Measurements from ENCODE around the gene SSBP4.
A peak's percentile ranks its signal among the peaks of the same experiment; 100 is the strongest.

The SSBP4 gene

DNA sequence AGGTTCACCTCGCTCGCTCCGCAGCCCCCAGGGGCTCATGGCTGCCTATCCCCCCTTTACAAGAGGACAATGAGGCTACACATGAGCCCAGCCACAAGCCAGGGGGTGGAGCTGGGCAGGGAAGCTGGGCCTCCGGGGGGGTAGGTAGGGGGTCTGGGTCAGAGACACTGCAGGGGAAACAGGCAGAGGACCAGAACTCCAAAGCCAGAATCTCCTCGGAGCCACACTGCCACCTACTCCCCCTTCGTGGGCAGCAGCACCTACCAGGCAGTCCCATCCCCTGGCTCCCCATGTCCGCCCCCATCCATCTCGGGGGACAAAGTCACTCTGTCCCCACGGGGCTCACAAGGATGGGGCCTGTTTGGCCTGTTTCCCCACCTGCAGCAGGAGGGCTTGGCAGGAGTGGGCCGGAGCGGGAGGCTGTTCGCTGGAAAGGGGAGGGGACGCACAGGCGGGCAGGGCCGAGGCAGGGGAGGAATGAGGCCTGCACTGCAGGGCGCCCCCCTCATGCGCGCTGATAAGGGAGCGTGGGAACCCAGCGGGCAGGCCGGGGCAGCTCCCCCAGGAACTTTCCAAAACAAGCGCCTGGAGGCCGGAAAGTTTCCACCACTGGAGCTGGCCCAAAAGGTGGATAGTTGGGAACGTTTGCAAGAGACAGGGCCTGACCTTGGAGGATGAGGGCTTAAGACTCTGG lies 19.3 kb downstream of the SSBP4 start:
- DNase-seq = no peak
- peaks cover 8% of the 10 kb centered on the region for H3K36me3 Mint-ChIP-seq (ENCODE audit: low read depth)
- H3K4me3 Mint-ChIP-seq = no peak overlapping the region
- no peaks in the 10 kb centered on the region for H3K27me3 Mint-ChIP-seq
- ATAC-seq = no peak
- H3K9me3 Mint-ChIP-seq = peaks cover 5% of the 10 kb centered on the region
- peaks cover 22% of the 10 kb centered on the region for H3K4me1 Mint-ChIP-seq
- H3K27ac Mint-ChIP-seq = no peak overlapping the region

DNA sequence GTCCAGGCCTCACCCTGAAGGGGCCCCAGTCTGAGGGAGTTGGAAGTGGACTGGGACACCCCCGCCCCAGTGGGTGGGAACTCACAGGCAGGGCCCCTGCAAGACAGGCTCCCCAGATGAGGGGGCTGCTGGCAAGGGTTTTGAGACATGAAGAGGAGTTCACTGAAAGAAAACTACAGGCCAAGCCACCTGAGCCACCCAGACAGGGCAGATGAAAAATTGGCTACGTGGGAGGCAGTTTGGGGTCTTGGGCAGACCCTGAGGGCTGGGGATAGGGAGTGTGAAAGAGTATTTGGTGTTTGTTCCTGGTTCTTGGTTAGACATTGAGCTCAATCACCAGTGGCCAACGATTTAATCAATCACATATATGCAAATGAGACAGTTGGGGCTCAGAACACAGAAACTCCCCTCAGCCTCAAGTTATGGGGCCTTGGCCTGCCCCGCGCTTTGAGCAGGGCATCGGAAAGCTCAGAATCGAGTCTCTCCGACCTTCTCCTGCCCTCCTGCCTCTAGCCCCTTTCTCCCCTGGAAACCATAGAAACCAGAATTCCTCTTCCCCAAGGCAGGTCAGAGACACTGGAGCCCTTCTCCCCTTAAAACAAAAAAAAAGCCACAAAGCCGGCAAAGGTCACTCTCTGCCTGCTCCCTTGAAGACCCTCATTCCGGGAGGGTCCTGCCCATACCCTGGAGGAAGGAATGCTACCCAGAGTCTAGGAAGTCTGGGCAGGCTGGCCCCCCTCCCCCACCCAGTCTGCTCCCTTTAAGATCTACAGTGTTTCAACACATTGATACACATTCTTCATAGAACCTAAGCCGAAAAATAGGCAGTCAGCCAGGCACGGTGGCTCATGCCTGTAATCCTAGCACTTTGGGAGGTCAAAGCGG lies 20.1 kb downstream of the SSBP4 start:
- H3K36me3 Mint-ChIP-seq (ENCODE audit: low read depth) = peaks cover 9% of the 10 kb centered on the region

DNA sequence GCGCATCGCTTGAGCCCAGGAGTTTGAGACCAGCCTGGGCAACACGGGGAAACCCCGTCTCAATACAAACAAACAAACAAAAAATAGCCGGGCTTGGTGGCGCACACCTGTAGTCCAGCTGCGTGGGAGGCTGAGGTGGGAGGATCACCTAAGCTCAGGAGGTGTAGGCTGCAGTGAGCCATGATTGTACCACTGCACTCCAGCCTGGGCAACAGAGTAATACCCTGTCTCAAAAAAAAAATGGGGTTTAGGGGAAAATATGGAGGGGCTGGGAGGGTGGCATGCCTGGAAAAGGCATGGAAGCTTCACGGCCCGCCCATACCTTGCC lies 20.7 kb downstream of the SSBP4 start:
- Mint-ChIP-seq H3K36me3 (ENCODE audit: low read depth) (peaks cover 9% of the 10 kb centered on the region), H3K27ac (no peak overlapping the region), H3K4me3 (no peak overlapping the region), H3K27me3 (no peaks in the 10 kb centered on the region), H3K4me1 (peaks cover 19% of the 10 kb centered on the region), H3K9me3 (peaks cover 5% of the 10 kb centered on the region)
- ATAC-seq (no peak), DNase-seq (no peak)

More for the DNA sequence above, 20.1 kb downstream of the SSBP4 start:
- DNase-seq (no peak), ATAC-seq (no peak)
- peaks cover 20% of the 10 kb centered on the region for H3K4me1 Mint-ChIP-seq
- H3K9me3 Mint-ChIP-seq = peaks cover 5% of the 10 kb centered on the region
- H3K4me3 Mint-ChIP-seq = no peak overlapping the region
- no peaks in the 10 kb centered on the region for H3K27me3 Mint-ChIP-seq
- H3K27ac Mint-ChIP-seq = no peak overlapping the region

DNA sequence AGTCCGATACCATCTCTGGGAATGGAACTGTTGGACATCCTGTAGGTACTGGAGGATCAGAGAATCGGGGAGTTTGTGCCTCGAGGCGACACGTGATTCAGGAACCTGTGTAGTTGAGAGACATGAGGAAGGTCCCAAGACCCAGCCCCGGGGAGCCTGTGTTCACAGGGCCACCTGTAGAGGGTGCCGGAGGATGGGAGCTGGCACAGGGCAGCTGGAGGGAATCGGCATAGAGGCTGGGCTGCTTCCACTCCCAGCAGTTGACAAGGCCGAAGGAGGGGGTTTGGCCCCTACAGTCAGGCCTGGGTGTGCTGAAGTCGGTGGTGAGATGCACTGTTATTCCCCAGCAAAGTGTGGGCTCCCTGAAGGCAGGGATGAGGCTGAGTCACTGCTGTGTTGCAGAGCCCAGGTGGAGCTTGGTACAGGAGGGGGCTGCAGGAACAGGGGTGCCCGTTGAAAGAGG lies 21.2 kb downstream of the SSBP4 start:
- Mint-ChIP-seq H3K36me3 (ENCODE audit: low read depth) (peaks cover 9% of the 10 kb centered on the region), H3K4me3 (no peak overlapping the region), H3K4me1 (peaks cover 19% of the 10 kb centered on the region), H3K9me3 (peaks cover 5% of the 10 kb centered on the region), H3K27ac (no peak overlapping the region), H3K27me3 (no peaks in the 10 kb centered on the region)
- peak; percentile 22 for ATAC-seq
- DNase-seq = no peak

- H3K27ac Mint-ChIP-seq = no peak overlapping the region
These were observed 22.0 kb downstream of the SSBP4 start for GRCh38 chr19:18440936-18441803.

DNA sequence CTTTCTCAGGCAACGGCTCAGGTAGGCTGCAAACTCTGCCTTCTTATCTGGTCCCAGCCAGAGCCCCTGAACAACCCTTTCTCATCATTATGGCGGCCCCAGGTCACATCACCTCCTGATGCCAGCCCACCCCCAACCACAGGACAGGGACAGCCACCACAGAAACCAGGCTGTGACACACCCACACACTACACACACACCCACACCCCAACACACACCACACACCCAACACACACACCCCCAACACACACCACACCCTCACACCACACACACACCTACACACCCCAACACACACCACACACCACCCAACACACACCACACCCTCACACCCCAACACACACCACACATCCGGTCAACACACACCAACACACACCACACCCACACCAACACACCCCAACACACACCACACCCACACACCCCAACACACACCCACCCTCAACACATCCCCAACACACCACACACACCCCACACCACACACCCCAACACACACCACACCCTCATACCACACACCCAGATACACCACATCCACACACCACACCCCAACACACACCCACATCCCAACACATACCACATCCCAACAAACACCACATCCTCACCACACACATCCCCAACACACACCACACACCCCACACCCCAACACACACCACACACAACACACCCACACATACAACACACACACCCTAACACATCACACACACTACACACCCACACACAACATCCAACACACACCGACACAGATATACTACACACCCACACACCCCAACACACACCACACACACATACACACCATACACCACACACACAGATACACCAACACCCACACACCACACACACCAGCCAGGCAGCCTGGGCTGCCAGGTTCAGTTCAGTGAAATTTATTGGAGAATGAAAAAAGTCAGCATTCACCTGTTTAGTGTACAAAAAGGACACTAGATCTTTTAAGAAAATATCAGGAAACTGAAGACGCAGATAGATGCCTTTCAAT lies 22.9 kb downstream of the SSBP4 start:
- DNase-seq (no peak), ATAC-seq (no peak)
- peaks cover 9% of the 10 kb centered on the region for H3K36me3 Mint-ChIP-seq (ENCODE audit: low read depth)
- peaks cover 10% of the 10 kb centered on the region for H3K4me1 Mint-ChIP-seq
- H3K9me3 Mint-ChIP-seq = peaks cover 5% of the 10 kb centered on the region
- peak overlapping the region; percentile 19 for H3K4me3 Mint-ChIP-seq
- H3K27me3 Mint-ChIP-seq = no peaks in the 10 kb centered on the region
- H3K27ac Mint-ChIP-seq = peak overlapping the region; percentile 68

More at GRCh38 chr19:18440936-18441803, 22.0 kb downstream of the SSBP4 start:
- Mint-ChIP-seq H3K4me3 (no peak overlapping the region), H3K27me3 (no peaks in the 10 kb centered on the region), H3K36me3 (ENCODE audit: low read depth) (peaks cover 9% of the 10 kb centered on the region), H3K9me3 (peaks cover 5% of the 10 kb centered on the region), H3K4me1 (peaks cover 16% of the 10 kb centered on the region)
- no peak for DNase-seq
- ATAC-seq = no peak

DNA sequence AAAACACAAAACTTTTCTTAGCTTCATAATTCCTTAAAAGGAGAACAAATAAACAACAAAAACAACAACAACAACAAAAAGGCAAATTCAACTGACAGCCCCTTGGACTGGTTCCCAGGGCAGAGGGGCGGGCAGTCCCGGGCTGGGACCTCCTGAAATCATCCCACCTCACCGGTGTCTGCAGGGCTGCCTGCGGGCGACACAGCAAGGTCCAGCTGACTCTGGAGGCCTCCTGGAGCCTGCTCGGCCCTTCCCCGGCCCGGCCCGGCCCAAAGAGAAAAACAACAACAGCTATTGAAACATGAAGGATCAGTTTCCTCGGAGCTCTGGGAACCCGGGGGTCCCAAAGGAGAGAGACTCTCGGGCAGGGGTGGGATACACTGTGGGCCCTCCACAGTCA lies 23.7 kb downstream of the SSBP4 start:
- peaks cover 9% of the 10 kb centered on the region for H3K36me3 Mint-ChIP-seq (ENCODE audit: low read depth)
- peaks cover 5% of the 10 kb centered on the region for H3K9me3 Mint-ChIP-seq
- H3K4me3 Mint-ChIP-seq = no peak overlapping the region
- no peaks in the 10 kb centered on the region for H3K27me3 Mint-ChIP-seq
- no peak overlapping the region for H3K27ac Mint-ChIP-seq
- ATAC-seq = no peak
- DNase-seq = no peak
- H3K4me1 Mint-ChIP-seq = peaks cover 8% of the 10 kb centered on the region

DNA sequence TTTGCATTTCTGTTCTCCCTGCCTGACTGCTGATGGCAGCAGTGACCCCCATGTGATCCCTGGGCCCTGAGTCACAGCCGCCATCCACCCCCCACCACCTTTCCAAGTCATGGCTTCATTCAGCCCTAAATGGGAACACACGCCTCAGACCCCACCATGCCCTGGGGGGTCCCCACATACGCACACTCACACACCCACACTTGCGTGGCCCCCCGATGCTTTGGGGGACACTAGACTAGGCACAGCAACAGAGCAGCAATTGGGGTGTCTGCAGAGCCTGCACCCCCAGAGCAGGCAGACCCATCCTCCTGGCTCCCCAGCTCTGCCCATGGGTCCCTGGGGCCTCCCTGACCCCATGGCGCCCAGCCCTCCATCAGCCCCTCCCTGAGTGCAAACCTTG lies 24.2 kb downstream of the SSBP4 start:
- peaks cover 8% of the 10 kb centered on the region for H3K4me1 Mint-ChIP-seq
- no peak overlapping the region for H3K4me3 Mint-ChIP-seq
- ATAC-seq (no peak), DNase-seq (no peak)
- no peak overlapping the region for H3K27ac Mint-ChIP-seq
- no peaks in the 10 kb centered on the region for H3K27me3 Mint-ChIP-seq
- H3K36me3 Mint-ChIP-seq (ENCODE audit: low read depth) = peaks cover 13% of the 10 kb centered on the region
- peaks cover 5% of the 10 kb centered on the region for H3K9me3 Mint-ChIP-seq

DNA sequence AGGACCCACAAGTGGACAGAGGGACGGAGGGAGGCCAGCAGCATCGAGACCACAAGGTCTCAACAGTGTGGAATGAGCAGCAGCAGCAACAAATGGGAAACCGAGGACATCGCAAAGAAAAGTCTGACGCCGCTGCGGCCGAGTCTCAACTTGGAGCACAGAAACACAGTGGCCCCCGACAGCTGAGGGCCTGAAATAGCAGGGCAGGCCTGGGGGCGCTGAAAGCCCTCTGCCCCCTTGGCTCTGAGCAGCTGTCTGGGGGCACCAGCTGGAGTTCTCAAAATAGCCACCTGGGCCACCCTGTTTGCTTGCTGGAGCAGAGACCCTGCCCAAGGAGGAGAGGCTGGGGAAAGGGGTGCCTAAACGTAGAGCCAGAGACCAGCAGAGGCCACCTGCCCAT lies 24.6 kb downstream of the SSBP4 start:
- Mint-ChIP-seq H3K36me3 (ENCODE audit: low read depth) (peaks cover 14% of the 10 kb centered on the region), H3K9me3 (peaks cover 5% of the 10 kb centered on the region), H3K4me1 (peaks cover 8% of the 10 kb centered on the region), H3K4me3 (no peak overlapping the region), H3K27ac (no peak overlapping the region), H3K27me3 (no peaks in the 10 kb centered on the region)
- DNase-seq (no peak), ATAC-seq (no peak)

DNA sequence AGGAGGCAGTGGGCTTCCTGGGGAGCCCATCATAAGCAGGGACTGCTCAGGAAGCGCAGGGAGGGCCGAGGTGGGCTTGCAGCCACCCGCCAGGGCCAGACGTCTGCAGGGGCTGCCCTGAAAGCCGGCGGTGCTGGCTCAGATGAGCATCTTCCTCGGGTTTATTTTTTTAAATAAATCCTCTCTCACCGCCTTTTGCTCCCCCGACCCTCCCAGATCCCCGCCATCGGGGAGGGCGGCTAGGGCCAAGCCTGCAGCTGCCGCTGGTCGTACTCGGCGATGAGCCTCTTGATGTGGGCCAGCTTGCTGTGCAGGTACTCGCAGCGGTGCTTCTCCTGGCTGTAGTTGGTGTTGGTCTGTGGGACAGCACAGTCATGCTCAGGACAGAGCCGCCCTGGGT lies 25.3 kb downstream of the SSBP4 start:
- DNase-seq (no peak), ATAC-seq (no peak)
- Mint-ChIP-seq H3K27ac (no peak overlapping the region), H3K27me3 (no peaks in the 10 kb centered on the region), H3K4me1 (peaks cover 8% of the 10 kb centered on the region), H3K36me3 (ENCODE audit: low read depth) (peaks cover 17% of the 10 kb centered on the region), H3K9me3 (peaks cover 5% of the 10 kb centered on the region), H3K4me3 (no peak overlapping the region)

DNA sequence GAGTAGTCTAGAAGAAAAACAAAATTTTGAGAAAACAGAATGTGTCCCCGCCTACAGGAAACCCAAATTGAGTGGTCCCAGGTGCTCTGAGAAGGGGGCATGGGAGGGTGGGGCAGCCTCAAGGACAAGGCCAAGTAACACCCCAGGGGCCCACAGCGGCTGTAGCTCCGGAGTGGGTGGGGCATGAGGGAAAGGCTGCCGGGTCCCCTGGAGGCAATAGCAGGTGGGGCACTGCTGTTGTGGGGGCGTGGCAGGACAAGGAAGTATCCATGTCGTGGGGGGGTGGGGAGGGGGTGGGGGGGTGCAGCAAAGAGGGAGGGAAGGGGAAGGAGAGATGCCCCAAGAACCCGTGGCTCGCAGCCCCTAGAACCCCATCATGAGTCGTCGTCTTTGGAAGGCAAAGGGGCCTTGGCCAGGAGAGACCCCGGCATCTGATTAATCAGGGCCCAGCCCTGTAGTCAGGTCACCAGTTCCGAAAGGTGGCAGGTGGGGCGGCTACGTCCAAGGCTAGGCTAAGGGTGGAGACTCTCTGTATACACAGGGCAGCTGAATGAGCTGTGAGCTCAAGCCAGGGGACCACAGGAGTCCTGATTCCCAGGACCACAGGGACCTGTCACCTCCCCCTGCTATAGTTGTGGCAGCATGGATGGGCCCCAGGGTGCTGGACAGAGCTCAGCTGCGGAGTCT lies 26.2 kb downstream of the SSBP4 start:
- Mint-ChIP-seq H3K9me3 (peaks cover 5% of the 10 kb centered on the region), H3K36me3 (ENCODE audit: low read depth) (peaks cover 17% of the 10 kb centered on the region), H3K27me3 (no peaks in the 10 kb centered on the region), H3K4me3 (no peak overlapping the region), H3K27ac (no peak overlapping the region), H3K4me1 (peaks cover 8% of the 10 kb centered on the region)
- DNase-seq (no peak), ATAC-seq (no peak)

DNA sequence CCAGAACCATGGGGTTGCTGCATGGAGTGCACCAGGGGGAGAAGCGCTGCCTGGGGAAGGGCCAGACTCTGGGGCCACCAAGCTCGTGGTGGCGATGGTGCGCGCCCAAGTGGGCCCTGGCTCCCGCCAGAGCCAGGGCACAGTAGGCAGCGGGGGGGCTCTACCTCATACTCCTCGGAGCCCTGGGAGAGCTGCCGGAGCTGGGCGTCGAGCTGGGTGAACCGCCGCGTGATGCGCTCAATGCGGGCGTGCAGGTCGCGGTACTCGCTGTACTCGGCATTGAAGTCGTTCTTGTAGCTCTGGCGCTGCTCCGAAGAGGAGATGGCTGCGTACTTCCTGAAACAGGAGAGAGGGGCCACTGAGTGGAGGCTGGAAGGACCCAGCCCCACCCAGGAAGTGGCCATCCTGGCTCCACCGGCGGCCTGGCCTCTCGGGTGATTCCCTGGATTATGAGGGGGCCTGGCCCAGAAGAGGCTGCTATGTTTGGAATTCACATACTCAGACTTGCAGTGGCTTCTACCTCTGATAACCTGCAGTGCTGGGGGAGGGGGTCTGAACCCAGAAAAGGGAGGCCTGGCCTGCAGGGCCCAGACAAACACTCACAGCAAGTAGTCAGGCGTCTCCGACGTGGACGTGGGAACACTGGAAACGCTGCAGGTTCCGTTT lies 27.1 kb downstream of the SSBP4 start:
- no peak for ATAC-seq
- peaks cover 5% of the 10 kb centered on the region for H3K9me3 Mint-ChIP-seq
- no peaks in the 10 kb centered on the region for H3K27me3 Mint-ChIP-seq
- H3K4me1 Mint-ChIP-seq = peaks cover 10% of the 10 kb centered on the region
- H3K27ac Mint-ChIP-seq = no peak overlapping the region
- H3K36me3 Mint-ChIP-seq (ENCODE audit: low read depth) = peaks cover 19% of the 10 kb centered on the region
- no peak overlapping the region for H3K4me3 Mint-ChIP-seq
- no peak for DNase-seq
